NCI-H1417 (cell line): ENCODE results near the gene FGFBP2.

ENCODE experiments used
- DNase-seq, 3 experiments: peaks; one replicate each; lab custom pipeline; 2025; lab: John Stamatoyannopoulos, UW

FGFBP2 gene

GRCh38 chr4:15963001-15963451, at the start of gene FGFBP2:
FGFBP2 (minus strand) TSS chr4:15963175; CDS start chr4:15963129, 46 bp downstream.
- DNase-seq, result peak; percentile 9 to 66 (median 53)

GRCh38 chr4:16011173-16011572, 48.2 kb upstream of the FGFBP2 start:
- no peak for DNase-seq

- no peak for DNase-seq
Observed at GRCh38 chr4:16009153-16009552, 46.2 kb upstream of the FGFBP2 start.

GRCh38 chr4:16007471-16008095, 44.6 kb upstream of the FGFBP2 start:
- DNase-seq, result peak in 1 of 3 experiments; percentile 38

GRCh38 chr4:16006771-16007446, 43.9 kb upstream of the FGFBP2 start:
- peak in 1 of 3 experiments; percentile 16 for DNase-seq

GRCh38 chr4:16005676-16006075, 42.7 kb upstream of the FGFBP2 start:
- no peak for DNase-seq

- peak; percentile 54 to 78 (median 67) for DNase-seq
Observed at GRCh38 chr4:16001484-16001858, 38.5 kb upstream of the FGFBP2 start.

- no peak for DNase-seq
Observed at GRCh38 chr4:16000708-16001483, 37.9 kb upstream of the FGFBP2 start.

GRCh38 chr4:15996773-15997172, 33.8 kb upstream of the FGFBP2 start:
- DNase-seq, result no peak

GRCh38 chr4:15995826-15996225, 32.9 kb upstream of the FGFBP2 start:
- no peak for DNase-seq

- no peak for DNase-seq
Observed at GRCh38 chr4:15992167-15992485, 29.2 kb upstream of the FGFBP2 start.

GRCh38 chr4:15990570-15991285, 27.8 kb upstream of the FGFBP2 start:
- no peak for DNase-seq

- peak in 1 of 3 experiments; percentile 56 for DNase-seq
Observed at GRCh38 chr4:15989424-15989823, 26.4 kb upstream of the FGFBP2 start.

GRCh38 chr4:15988222-15988621, 25.2 kb upstream of the FGFBP2 start:
- DNase-seq, result no peak

GRCh38 chr4:15986907-15987306, 23.9 kb upstream of the FGFBP2 start:
- DNase-seq, result no peak

GRCh38 chr4:15983610-15984009, 20.6 kb upstream of the FGFBP2 start:
- no peak for DNase-seq

- no peak for DNase-seq
Observed at GRCh38 chr4:15982842-15983524, 20.0 kb upstream of the FGFBP2 start.

- DNase-seq, result peak in 2 of 3 experiments; percentile 28 to 86
Observed at GRCh38 chr4:15976456-15977447, 13.8 kb upstream of the FGFBP2 start.

GRCh38 chr4:15971068-15971801, 8.3 kb upstream of the FGFBP2 start:
- DNase-seq, result no peak
